Stimulated activated CD4-positive, alpha-beta T cell treated with anti-CD3 and anti-CD28 coated beads, TNF-alpha, amount 100 ng/mL, for 24 hours (primary cell): Measurements from ENCODE around the gene RPS15.
A peak's percentile ranks its signal among the peaks of the same experiment; 100 is the strongest.

Experiments used
- DNase-seq, 3 experiments: peaks; one replicate each; pipeline ENCODE4 v3.0.0-alpha.2; 2020; ENCODE audit warnings: low read depth in 3 of 3

Gene RPS15

DNA sequence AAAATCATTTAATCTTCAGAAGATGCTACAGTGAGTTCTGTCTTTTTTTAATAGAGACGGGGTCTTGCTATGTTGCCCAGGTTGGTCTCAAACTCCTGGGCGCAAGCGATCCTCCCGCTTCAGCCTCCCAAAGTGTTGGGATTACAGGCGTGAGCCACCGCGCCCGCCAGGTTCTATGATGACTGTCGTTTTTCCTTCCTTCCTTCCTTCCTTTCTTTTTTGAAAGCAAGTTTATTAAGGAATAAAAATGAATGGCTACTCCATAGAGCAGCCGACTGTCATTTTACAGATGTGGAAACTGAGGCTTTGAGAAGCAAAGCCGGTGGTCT is 36.3 kb upstream of the RPS15 start:
- no peak for DNase-seq

DNA sequence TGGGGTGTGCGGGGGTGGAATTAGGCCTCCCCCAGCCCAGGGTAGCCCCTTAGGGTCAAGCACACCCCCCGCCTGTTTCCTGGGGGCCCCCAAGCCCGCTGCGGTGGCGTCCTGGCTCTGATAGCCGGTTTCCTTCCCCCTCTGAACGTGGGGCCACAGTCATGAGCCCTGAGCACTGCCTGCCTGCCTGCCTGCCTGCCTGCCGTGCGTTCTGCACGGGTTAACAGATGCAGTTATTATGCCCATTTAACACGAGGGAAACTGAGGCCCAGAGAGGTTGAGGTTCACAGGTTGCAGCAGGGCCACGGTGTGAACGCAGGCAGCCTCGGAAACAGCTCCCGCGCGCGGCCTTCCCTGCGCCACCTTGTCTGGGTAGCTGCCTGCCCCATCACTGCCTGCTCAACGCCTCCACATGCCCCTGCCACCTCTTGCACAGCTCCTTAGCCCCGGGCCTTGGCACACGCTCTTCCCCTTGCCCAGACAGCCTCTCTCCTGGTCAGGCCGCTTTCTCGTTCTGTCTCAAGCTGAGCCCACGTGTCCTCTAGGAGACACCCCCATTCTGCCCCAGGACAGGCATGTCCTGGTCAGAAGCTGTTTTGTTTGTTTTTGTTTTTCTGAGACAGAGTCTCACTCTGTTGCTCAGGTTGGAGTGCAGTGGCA is 35.7 kb upstream of the RPS15 start:
- DNase-seq, result no peak

DNA sequence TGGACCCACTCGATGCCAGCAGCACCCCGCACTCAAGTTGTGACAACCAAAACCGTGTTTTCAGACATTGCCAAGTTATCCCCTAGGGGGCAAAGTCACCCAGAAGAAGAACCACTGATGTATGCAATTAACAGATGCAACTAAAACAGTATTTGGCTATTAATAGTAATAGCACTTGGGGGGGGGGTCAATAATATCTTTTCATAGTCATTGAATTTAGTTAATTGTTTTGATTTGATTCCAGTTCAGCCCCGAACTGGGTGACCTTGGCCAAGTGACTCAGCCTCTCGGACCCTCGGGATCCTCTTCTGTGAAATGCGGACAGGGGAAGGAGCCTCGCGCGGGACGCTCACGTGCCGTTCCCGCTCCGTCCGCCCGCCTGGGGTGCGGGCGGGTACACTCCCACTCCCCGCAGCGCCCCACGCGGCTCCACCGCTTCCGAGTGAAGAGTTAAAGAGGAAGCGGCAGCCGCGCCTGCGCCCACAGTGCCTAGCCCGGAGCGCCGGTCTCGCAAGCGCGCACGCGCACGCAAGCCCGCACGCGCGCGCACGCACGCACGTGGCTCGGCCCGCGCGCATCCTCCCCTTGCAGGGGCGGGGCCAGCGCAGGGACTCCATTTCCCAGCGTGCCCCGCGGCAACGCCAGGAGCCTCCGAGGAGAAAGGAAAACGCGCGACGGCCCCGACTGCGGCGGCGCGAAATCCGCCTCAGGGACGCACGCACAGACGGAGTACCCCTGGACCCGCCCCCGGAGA is 31.2 kb upstream of the RPS15 start:
- DNase-seq, result peak; percentile 98 to 99 (median 99)

DNA sequence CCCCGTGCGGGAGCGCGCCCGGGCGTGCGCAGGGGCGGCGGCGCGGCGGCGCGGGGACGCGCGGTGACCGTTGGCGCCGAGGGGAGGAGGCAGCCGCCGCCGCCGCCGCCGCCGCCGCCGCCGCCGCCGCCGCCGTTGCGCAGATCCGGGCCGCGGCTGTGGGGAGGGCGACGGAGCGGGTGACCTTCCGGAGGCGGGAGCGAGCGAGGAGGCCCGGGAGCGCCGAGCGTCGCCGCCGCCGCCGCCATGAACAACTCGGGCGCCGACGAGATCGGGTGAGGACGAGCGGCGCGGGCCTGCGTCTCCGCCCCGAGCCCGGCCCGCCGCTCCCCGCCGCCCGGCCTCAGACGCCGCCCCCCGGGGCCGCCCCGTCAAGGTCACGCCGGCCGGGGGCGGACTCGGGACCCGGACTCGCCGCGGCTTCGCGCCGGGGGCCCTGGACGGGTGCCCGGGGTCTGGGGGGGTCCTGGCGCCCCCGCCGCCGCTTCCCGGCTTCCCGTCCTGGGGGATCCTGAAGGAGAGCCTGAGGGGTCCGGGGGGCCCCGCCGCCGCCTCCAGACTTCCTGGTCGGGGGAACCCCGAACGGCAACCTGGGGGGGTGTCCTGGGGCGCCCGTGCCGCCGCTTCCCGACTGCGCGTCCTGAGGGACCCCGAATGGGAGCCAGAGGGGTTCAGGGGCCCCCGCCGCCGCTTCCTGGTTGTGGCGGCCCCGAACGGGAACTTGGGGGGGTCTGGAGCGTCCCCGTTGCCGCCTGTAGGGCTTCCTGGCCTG is 30.5 kb upstream of the RPS15 start, which contains the start of gene DAZAP1:
DAZAP1 (plus strand) TSS at position 59 of the 772 bp plus-strand sequence; CDS start at position 247, 188 bp downstream.
- DNase-seq, result peak in 1 of 3 experiments; percentile 12

DNA sequence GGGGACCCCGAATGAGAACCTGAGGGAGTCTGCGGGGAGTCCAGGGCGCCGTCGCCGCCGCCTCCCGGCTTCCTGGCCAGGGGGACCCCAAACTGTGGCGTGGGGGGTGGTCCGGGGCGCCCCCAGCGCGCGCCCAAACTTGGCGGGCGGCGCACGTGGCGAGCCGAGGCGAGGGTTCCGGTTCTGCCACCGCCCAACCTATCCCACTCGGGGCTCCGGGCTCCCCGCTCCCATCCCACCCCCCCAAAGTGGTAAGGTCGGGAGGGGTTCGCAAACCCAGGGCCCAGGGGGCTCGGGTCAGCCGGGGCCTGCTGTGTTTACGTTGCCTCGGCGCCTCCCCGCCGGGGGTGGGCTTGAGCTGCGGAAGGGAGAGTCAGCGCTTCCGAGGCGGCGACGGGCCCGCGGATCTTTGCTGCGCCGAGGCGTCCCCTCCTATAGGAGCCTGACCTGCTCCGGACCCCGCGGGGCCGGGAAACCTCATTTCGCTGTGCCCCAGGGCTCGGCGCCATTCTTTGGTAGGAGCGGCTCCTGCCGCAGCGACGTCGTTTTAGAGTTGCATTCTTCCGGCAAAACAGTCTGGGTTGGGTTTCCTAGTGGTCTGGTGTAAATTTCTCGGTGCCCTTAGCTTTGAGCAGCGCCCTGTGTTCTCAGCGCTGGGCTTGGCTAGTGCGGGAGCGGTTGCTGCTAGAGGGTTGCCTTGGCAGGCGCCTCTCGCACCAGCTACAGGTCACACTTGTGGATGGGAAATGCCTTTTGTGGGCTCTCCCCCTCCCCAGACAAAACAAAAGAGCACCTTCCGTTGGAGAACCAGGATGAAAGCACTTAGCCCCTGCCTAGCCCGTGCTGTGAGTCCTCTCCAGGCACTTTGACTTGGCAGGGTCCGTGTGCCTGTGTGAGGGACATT is 29.6 kb upstream of the RPS15 start:
- peak; percentile 13 to 53 (median 40) for DNase-seq

DNA sequence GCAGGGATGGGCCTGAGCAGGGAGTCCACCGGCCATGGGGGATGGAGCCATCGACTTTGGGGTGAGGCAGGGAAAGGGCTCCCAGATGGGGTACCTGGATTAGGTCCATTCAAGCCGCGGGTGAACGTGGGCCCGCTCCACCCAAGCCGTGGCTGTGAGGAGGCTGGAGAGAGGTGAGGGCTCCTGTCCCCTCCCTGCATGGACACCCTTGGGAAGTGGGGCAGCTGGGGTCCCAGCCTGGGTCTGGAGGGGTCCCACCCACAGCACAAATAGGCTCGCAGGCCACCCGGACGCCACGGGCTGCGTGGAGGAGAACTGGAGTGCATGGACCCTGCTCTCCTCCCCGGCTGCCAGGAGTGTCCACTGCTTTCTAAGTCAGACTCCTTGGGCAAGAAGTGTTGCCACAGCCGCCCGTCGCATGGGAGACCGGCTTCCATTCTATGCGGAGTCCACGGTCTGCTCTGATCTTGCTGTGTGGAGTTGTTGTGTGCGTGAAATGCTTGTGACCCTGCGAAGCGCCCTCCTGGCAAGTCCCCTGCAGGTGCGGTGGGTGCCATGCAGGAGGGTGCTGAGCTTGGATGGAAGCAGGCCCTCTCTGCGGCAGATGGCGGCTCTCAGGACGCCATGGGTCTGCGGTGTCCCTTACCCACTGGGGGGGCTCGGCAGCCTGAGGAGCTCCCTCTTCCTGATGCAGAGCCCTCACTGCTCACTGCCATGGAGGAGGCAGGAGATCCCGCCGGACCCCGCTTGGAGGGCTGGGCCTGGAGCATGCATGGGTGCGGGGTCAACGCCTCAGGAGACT is 28.8 kb upstream of the RPS15 start:
- DNase-seq, result no peak

DNA sequence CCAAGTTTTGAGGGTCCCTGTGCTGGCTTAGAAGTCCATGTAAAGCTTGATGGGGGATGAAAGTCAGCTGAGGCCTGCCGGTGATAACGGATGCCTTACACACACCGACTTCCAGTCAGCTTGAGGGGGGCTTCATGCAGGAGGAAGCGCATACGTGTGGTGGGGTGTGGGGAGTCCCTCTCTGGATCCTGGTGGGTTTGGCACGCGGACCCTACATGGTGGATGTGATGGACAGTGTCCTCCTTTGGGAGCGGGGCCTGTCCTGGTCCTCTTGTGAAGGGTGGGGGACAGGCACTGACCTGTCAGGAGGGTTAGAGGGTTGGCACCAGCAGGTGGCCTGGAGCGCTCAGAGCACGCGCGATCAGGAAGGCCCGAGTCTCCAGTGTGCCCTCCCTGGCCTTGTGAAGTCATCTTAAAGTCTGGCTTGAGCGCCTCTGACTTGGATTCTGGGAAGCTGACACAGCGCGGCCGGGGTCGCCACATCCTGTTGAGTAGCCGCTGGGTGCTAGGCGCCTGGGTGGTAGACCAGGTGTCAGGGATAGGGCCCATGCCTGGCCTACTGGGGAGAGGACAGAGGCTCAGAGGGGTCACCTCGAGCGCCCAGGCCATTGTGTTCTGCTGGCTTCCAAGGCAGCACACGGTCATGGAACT is 27.9 kb upstream of the RPS15 start:
- no peak for DNase-seq

DNA sequence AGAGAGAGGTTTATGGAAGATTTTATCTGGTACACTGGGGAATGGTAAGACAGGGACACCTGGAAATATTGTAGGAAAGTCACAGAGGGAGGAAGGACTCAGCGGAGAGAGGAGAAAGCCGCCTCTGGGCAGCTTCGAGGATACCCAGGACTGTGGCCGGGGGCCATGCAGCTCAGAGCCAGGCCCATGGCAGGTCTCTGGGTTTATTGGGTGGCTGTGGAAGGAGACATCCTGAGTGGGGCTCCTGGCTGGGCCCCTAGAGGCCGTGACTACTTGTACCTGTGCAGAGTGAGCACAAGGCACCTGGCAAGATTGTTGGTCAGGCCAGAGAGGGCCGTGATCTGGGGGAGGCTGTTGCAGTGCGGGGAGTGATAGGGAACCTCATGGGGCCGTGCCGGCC is 27.4 kb upstream of the RPS15 start:
- DNase-seq, result no peak

DNA sequence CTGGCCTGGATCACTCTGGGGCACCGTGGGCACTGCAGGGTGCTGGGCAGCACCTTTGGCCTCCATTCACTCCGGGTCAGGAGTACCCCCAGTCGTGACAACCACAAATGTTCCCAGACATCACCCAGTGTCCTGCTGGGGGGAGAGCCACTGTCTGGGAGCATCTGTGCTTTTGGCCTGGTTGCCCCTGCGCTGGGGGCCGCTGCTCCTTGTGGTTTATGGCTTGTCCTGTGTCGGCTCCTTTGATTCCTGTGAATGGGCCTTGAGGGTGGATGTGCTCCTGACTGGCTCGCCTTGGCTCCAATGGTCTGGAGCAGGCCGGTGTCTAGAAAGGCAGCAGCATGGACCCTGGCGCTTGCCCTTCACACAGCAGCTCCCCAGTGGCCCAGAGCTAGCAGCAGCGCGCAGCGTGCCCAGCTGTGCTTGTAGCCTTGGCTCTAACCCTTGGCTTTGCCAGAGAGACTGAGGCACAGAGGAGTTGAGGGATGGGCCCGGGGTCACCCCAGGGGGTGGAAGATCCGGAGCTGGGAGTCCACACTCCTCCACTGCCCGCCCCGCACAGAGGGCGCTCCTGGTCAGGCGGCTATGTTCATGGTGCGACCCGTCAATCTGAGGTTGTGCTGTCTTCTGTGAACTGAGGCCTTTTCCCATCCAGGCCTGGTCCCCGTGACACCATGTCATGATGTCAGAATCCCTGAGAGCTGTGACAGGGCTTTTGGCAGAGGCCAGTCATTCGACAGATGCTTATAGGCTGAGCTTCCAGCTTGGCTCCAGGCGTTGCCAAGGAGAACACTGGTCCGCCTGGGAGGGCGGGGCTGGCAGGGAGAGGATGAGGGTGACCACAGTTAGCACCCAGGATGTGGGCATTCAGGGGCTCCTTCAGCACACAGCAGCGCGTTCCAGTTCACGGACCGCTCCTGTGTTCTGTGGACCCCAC is 26.7 kb upstream of the RPS15 start:
- no peak for DNase-seq

DNA sequence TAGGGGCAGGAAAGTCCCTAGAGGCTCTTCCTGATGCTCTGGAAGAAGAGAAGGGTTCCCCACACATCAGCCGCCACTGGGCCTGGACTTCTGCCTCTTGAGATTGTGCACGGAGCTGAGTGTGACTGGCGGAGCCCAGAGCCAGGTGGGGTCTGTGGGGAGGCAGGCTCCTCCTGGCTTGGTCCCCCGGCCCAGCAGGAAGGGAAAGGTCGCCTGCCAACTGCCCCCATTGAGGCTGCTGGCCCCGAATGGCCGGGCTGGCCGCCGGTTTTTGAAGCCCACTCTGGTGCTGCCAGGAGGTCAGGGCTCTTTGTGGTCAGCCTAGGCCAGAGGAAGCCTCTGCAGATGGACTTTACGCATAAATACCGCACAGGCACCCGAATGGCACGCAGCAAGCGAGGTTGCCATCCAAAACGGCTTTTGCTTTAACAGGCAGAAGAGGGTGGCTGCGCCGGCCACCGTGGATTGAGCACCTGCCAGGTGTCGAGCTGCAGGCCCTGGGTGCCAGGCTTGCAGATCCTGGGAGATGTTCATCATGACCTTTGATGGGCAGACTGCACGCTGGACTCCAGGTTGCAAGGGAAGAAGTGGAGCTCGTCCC is 25.8 kb upstream of the RPS15 start:
- no peak for DNase-seq

DNA sequence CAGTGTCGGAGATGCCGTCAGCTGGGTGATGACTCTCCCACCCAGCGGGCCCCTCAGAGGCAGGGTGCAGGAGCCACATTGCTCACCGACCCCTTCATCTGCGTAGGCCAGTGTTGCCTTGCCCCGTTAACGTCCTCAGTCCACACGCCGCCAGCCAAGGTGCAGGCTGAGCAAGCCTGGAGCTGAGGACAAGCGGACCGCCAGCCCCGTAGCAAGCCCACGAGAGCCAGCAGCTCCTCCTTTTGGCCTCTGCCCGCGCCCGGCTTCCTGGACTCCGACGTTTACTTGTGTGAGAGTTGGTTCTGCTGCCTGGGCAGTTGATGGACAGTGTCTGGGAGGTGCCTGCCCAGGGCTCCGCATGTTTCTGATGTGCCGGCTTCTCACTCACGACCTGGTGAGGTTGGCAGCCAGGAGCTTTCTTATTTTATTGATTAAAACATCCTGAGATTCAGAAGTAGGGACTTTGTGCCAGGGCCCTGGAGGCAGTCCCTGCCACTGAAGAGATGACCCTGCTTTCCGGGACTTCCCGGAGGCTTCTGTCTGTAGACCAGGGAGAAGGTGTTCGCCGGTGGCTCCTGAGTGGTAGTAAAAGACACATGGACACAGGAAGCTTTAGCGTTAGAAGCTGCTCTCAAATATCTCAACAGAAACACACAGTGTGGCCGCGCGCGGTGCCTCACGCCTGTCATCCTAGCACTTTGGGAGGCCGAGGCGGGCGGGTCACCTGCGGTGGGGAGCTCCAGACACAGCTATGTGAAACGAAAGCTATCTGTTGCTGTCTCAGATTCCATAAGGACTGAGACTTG is 25.0 kb upstream of the RPS15 start:
- no peak for DNase-seq

DNA sequence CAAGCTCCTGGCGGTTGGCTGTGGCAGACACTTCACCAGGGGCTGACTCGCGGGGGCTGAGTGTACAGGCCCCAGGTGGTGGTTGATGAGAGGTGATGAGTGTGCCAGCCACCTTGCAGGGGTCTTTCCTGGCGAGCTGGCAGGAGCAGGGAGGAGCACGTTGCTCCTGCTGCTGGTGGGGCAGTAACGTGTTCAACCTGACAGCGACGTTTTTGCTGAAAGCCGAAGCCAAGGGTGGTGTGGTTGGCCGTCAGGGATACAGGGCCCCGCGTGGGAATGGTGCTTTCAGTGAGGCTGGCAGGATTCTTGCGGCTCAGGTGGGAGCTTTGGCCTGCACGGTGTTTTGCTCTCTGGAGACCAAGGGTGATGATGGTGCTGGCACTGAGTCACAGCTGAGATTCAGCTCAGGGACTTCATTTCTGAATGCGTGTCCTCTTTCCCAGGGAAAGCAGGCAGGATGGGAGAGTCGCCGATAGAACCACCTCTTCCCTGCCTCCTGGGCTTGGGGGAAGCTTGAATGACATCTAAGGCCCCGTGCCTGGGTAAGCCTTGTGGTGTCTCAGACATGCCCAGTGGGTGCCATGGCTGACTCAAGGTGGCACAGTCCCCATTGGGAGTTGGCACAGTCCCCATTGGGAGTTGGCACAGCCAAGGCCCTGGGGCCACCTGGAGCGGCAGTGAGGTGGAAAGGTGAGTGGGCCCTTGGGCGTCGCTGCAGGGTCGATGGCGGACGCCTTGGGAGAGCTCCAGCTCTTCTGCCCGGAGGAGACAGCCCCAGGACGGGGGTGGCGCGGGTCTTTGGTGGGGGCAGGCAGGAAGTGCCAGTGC is 22.0 kb upstream of the RPS15 start:
- DNase-seq, result no peak

DNA sequence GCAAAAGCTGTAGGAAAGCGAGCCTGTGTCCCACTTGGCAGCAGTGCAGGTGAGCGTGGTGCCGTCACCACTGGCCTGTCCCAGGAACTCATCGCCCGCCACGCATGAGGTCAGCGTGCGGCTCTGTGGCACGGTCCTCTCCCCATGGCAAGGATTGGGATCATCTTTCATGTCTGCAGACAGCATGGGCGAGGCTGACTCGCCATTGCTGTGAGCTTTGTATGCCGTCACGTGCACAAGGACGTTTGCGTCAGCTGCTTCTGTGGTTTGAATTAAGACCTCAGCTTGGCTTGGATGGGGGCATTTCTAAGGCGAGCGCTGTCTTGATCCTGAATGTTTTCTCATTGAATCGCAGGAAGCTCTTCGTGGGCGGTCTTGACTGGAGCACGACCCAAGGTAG is 21.1 kb upstream of the RPS15 start:
- no peak for DNase-seq

DNA sequence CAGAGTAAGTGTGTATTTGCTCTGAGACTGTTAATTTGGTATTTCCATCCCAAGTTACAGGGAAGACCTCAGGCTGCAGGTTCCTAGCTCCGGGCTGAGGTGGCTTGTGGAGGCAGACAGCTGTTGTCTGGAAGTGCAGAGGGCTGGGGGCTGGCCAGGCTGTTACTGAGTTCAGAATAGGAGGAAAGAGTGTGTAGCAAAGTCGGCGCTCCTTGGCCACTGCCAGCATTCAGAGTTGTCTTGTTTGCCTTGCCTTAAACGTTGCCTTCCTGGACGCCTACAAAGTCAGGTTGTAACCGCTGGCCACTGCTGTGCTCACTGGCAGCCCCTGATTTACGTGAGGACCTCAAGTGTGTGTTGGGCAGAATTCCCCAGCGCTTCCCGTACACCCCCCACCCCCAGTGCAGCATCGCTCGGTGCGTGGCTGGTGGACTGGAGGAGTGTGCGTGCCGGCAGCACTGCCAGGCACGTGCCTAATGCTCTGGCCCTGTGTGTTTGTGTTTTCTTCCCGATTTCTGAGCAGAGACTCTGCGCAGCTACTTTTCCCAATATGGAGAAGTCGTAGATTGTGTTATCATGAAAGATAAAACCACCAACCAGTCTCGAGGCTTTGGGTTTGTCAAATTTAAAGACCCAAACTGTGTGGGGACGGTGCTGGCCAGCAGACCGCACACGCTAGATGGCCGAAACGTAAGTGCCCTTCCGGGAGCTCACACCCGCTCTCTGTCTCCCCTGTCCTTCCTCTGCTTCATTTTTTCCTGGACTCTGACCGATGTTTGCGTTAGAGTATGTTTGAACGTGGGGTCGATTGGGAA is 20.3 kb upstream of the RPS15 start:
- DNase-seq, result no peak

DNA sequence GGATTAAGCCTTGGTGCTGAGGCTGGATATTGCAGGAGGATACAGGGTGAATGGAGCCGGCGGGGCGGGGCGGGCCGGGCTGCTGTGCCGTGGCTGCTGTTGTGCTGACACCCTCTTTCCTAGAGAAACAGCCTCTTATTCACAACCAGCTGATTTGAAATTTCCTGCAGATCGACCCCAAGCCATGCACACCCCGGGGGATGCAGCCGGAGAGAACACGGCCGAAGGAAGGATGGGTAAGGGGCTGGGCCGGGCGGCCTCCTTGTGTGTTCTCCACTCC is 19.8 kb upstream of the RPS15 start:
- no peak for DNase-seq

DNA sequence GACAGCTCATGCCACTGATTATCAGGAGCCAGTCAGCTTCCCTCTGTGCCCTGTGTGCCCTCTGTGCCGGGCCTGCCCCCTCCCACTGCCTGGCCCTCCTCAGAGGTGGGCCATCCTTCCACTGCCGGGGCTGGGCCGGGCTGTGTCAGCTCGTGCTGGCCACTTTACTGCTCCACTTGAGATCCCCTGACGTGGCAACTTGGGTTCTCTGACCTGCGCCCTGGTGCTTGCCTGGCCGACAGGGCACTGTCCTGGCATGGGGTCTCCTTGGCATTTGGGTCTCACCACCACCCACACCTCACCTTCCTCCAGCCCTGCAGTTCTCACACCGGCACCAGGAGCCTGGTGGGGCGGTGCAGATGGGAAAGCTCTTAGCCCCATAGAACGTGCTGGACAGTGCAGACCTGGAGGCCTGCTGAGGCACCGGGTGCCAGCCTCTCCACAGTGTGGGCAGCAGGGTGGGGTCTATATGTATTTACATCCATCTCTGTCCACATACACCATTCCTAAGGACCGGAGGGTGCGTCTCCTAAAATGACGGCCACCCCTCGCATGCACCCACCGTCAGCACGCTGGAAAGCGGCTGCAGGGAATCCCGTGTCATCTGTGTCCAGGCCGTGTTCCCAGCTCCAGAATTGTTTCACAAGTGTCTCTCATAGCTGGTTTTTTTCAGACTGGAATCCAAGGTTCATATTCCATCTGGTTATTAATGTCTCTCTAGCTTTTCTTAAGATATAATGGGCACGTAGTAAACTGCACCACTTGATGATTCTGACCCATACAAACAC is 19.1 kb upstream of the RPS15 start:
- no peak for DNase-seq
